Measurements from ENCODE around the gene DYNC1H1.

DNA sequence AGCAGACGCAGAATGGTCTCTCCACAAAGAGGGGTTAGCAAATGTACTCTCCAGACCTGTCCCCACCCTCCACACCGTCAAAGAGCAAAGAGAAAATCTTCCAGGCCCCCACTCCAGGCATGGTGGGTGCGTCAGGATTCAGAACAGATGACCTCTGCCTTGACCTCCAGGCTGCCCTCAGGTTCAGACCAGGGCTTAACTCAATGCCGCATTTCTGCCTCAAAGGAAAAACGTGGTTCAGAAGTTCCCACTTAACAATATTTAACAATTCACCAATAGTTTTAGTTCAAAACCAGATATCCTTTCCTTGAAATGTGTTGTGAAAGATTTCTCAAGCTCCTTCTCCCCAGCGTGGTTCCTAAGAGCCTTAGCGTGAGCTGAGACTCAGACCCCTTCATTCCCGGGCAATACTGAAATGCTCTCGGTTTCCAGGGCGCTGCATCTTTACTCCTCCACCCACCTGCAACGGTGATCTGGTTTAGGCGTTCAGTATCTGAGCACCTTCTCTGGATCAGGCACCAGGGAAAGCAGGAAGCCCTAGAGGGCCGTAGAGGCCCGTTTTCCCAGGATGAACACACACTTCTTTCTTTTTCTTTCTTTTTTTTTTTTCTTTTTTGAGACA is 99.5 kb downstream of the DYNC1H1 start:
- TF ChIP-seq, protein P1, sequence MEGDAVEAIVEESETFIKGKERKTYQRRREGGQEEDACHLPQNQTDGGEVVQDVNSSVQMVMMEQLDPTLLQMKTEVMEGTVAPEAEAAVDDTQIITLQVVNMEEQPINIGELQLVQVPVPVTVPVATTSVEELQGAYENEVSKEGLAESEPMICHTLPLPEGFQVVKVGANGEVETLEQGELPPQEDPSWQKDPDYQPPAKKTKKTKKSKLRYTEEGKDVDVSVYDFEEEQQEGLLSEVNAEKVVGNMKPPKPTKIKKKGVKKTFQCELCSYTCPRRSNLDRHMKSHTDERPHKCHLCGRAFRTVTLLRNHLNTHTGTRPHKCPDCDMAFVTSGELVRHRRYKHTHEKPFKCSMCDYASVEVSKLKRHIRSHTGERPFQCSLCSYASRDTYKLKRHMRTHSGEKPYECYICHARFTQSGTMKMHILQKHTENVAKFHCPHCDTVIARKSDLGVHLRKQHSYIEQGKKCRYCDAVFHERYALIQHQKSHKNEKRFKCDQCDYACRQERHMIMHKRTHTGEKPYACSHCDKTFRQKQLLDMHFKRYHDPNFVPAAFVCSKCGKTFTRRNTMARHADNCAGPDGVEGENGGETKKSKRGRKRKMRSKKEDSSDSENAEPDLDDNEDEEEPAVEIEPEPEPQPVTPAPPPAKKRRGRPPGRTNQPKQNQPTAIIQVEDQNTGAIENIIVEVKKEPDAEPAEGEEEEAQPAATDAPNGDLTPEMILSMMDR (conservative IDR thresholded peaks at IDR 0.05 in 1 of 2, IDR thresholded peaks at IDR 0.05 in 1 of 2; ENCODE audit: low read depth in 1 of 2, low read length in 2 of 2) = no peak
- TF ChIP-seq EZH2 (IDR thresholded peaks at IDR 0.05; ENCODE audit: low read length, missing control alignments) = no peak

Data from fibroblast of lung (primary cell).